HEK293T (cell line): ENCODE results near the gene LRRC4C.

Experiments used
- ARNT ChIP-seq: fragments of 450-650 bp; IDR thresholded peaks from 2 replicates; pipeline ENCODE4 v1.6.1; 2017; ENCODE audit warnings: mild to moderate bottlenecking
- FOXM1 ChIP-seq: fragments of 450-650 bp; IDR thresholded peaks from 2 replicates; pipeline ENCODE4 v1.6.1; 2017; ENCODE audit warnings: mild to moderate bottlenecking, borderline replicate concordance
- HDGF ChIP-seq: fragments of 450-650 bp; IDR thresholded peaks from 2 replicates; pipeline ENCODE4 v1.6.1; 2017; ENCODE audit warnings: antibody characterized with exemption, borderline replicate concordance
- SUZ12 ChIP-seq: fragments of 450-650 bp; IDR thresholded peaks from 2 replicates; pipeline ENCODE4 v1.6.1; 2016; ENCODE audit warnings: mild to moderate bottlenecking
- ZNF384 ChIP-seq: fragments of 450-650 bp; IDR thresholded peaks from 2 replicates; pipeline ENCODE4 v1.6.1; 2016

DNA sequence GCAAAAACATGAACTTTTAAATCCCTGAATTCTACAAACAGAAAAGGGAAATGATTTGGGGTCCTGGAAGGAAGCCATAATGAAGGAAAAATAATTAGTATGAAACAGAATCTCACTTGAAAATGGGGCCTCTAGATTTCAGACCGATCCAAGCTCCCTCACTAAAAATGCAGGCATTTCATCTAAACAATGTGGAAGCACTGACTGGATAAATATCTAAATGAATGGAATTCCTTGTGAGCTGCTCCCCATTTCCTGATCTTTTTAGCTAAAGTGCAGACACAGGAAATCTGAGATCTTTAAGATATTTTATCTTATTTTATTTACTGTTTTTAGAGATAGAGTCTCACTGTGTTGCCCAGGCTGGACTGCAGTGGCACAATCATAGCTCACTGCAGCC, 1255.8 kb downstream of the LRRC4C start:
- no peak for TF ChIP-seq HDGF
- TF ChIP-seq ARNT: no peak
- TF ChIP-seq FOXM1: no peak
- no peak for TF ChIP-seq SUZ12
- no peak for TF ChIP-seq ZNF384
